Activated CD8-positive, alpha-beta memory T cell treated with anti-CD3 and anti-CD28 coated beads for 24 hours (primary cell): Measurements from ENCODE around the gene LRRC3.

Experiments used
- DNase-seq: peaks from one replicate; pipeline ENCODE4 v3.0.0-alpha.2; 2020

LRRC3 gene

GRCh38 chr21:44440241-44441040 is 14.9 kb upstream of the LRRC3 start:
- DNase-seq: no peak

GRCh38 chr21:44441041-44441400 is 14.3 kb upstream of the LRRC3 start:
- no peak for DNase-seq

- no peak for DNase-seq
Observed at GRCh38 chr21:44441581-44442265, 13.6 kb upstream of the LRRC3 start.

- DNase-seq: no peak
Observed at GRCh38 chr21:44442266-44443125, 12.8 kb upstream of the LRRC3 start.

GRCh38 chr21:44443291-44443890 is 11.9 kb upstream of the LRRC3 start:
- no peak for DNase-seq

GRCh38 chr21:44443891-44444285 is 11.4 kb upstream of the LRRC3 start:
- no peak for DNase-seq

GRCh38 chr21:44444286-44444931 is 10.9 kb upstream of the LRRC3 start:
- DNase-seq: no peak

GRCh38 chr21:44445145-44445812 is 10.0 kb upstream of the LRRC3 start:
- no peak for DNase-seq

- no peak for DNase-seq
Observed at GRCh38 chr21:44448651-44449131, 6.6 kb upstream of the LRRC3 start.

- no peak for DNase-seq
Observed at GRCh38 chr21:44449473-44450363, 5.6 kb upstream of the LRRC3 start.

- no peak for DNase-seq
Observed at GRCh38 chr21:44450402-44450801, 4.9 kb upstream of the LRRC3 start.

- DNase-seq: no peak
Observed at GRCh38 chr21:44450999-44451398, 4.3 kb upstream of the LRRC3 start.

GRCh38 chr21:44453120-44453519 is 2.2 kb upstream of the LRRC3 start:
- no peak for DNase-seq

GRCh38 chr21:44454058-44454457 is 1.3 kb upstream of the LRRC3 start:
- no peak for DNase-seq

GRCh38 chr21:44455524-44456213 is 359 bp downstream of the LRRC3 start:
- peak; percentile 80 for DNase-seq

GRCh38 chr21:44456214-44456914 is 1.1 kb downstream of the LRRC3 start:
- no peak for DNase-seq

GRCh38 chr21:44456915-44457736 is 1.8 kb downstream of the LRRC3 start:
- DNase-seq: no peak

- no peak for DNase-seq
Observed at GRCh38 chr21:44458971-44459711, 3.8 kb downstream of the LRRC3 start.
